NCI-H526 (cell line): ENCODE results near the gene LOC128125822.

Source experiments
- DNase-seq, 2 experiments: peaks; one replicate each; lab custom pipeline; 2025; lab: John Stamatoyannopoulos, UW

The LOC128125822 gene

DNA sequence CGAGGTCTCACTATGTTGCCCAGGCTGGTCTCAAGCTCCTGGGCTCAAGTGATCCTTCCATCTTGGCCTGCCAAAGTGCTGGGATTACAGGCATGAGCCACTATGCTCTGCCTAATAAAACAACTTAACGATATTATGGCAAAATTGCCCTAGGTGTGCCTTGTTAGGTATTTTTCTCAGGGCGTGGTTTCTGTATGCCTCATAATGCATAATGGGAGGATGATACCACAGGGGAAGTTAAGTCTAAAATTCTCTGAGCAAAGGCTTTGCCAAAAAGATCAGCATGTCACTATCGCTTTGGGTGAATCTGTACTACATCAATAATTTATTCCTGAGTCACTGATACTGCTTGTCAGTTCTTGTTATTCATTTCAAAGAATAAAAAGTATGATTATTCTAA is 15.9 kb upstream of the LOC128125822 start:
- no peak for DNase-seq

DNA sequence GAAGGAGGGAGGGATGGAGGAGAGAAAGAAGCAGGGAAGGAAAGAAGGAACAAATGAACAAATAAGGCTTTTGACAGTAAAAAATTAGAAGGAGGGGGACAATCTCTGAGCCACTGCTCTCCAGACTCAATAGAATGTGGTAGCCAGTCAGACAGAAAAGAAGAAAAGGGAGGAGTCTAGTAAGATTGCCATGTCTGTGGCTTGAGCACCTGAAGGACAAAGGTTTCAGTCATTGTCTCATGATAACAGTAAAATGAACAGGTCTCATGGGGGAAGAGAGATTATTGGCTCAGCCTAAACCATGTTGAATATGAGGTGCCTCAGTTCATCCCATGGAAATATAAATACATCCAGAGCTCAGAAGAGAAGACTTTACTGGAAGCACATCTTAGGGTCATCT is 14.0 kb upstream of the LOC128125822 start:
- no peak for DNase-seq

DNA sequence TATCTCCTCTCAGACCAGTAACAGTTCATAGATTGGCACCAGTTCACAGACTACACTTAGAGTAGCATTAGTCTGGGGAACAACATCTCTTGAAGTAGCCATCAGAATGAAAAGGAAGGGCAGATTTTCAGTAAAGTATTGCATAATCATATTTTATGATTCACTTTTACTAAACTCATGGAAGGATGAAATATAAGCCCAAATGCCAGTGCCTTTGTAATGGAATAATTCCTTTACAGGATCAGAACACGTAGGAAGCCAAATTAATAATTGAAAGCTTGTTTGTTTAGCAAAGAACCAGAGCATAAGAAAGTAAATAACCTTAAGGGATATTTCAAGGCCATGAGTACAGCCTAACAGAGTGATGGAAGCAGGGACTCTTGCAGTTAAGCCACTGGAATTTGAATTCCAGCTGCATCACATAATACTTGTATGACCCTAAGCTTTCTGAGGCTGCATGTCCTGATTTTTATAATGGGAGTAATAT is 11.4 kb upstream of the LOC128125822 start:
- DNase-seq, result no peak

DNA sequence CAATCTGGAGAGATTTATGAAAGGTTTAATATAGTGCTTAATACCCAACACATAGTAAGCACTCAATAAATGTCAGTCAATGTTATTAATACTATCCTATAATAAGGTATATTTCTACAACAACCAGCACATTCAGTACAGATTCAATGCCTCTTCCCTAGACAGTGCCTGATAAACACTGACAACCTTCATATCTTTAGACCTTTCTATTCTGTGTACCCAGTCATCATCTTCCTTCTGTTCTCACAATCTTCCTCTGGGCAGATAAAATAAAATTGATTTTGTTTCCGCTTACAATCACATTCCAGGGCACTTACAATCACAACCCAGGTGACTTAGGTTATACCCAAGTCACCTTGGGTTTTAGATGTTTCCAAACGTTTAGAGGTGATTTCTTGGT is 11.0 kb upstream of the LOC128125822 start:
- no peak for DNase-seq

DNA sequence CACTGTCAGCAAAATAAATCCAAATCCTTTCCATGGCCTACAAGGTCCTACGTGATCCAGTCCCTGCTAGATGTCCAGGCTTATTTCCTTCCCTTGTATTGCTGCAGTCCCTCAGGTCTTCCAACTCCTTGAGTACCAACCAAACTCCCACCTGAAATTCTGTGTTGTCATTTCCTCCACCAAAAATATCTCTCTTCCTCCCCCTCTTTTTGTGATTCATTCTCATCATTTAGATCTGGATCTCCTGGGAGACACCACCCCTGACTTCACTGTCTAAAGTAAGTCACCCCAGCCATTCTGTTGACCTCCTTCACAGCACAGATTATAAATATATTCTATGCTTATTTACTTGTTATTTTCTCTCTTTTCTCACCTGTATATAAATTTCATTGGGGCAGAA is 9.0 kb upstream of the LOC128125822 start:
- no peak for DNase-seq

DNA sequence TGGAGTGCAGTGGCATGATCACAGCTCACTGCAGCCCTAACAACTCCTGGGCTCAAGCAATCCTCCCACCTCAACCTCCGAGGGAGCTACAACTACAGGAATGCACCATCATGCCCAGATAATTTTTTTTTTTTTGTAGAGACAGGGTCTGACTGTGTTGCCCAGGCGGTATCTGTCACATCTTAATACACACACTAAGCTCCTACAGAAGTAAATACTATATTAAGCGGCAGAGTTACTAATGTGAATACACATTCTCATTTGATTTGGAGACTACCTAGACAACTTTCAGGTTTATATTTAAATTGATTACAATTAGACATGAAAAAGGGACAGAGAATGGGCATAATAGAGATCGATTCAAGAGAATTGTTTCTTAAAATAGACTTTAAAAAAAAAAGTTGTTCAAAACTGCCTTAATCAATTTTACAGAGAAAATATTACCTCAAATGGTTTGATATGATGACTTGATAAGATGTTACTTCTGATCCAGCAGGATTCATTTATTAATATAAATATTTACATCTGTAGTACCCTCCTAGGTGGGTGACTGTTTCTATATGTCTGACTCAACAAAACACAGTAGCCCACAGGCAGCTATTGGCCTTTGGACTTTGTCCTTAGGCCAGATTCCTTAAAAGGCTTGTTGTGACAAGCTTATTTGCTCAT is 7.1 kb upstream of the LOC128125822 start:
- DNase-seq, result peak in 1 of 2 experiments; percentile 35

DNA sequence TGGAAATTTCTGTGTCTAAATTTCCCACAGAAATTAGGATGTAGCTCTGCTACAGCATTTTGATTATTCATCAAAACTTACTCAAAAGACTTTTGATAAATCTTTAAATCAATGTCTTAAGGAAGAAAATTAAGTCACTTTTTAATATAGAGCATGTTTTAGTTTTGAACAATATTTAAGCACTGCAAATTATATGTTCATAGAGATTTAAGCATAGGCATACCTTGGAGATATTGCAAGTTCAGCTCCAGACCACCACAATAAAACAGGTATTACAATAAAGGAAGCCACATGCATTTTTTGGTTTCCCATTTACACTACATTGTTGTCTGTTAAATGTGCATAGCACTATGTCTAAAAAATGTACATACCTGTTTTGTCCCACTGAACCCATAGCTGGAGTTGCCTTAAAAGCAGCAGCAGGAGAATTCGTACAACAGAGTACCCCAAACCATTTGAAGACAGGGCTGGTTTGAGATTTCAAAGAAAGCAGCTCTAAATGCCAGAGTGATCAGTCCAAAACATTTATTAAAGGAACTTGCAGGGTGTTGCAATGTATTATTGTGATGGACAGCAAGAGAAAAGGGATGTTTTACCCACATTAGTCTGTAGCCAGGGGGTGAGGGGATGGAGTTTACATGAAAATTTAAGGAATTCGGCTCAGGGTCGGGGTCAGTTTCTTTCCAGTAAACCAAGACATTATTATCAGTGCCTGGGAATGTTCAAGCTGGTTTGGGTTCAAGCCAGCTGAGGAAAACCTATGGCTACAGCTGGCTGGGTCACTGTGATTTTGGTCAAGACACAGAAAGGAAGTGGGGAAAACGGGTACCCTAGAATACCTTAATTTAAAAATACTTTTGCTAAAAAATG is 6.3 kb upstream of the LOC128125822 start:
- DNase-seq, result no peak

DNA sequence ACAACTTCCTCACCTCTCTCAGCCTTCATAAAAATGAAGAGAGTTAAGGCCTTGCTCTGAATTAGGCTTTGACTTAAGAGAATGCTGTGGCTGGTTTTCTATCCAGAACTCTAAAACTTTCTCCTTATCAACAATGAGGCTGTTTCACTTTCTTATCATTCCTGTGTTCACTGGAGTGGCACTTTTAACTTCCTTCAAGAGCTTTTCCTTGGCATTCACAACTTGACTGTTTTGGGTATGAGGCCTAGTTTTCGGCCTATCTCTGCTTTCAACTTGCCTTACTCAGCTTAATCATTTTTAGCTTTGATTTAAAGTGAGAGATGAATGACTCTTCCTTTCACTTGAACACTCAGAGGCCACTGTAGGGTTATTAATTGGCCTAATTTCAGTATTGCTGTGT is 4.3 kb upstream of the LOC128125822 start:
- no peak for DNase-seq

DNA sequence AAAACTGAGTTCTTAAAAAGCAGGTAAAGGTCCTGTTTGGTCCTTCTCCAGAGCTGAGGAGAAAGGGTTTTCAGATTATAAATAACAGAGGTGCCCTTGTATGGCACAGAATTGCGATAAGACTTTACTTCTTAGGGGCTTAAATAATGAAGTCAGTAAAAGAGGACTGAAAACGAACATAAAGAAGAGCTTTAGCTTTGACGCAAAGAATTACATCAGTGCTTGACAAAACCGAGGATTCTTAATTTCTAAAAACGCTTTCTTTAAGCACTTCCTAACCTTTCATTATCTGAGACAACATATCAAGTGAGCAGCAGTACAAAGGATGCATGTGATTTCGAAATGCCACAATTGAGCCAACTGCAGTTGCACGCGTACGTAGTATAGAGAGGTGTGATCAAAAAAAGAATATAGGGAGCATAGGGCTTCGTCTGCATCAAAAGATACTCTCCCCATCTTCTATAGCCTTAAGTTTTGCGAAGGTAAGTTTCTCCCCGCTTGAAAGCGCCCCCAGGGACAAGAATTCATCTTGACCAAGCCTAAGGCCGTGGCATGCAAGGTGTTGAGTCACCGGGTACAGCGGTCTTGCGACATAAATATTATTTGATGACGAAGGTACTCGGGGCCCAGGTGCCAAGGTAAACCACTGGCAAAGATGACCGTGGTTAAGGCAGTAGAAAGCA is 778 bp upstream of the LOC128125822 start:
- DNase-seq, result peak in 1 of 2 experiments; percentile 56

DNA sequence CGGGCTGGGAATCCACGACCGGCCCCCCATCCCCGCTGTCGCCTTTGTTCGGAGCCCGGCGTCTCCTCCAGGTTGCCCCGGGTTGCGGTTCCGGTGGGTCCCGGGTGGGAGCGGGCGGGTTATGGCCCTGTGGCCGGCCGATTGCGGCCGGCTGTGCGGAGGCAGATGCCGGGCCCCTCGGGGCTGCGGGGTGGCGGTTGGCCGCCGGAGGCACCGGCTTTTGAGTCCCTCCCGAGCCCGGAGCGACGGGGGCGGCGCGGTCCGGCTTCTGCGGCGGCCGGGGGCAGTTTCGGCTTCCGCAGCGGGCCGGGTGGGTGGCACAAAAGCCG is 431 bp downstream of the LOC128125822 start:
- no peak for DNase-seq

DNA sequence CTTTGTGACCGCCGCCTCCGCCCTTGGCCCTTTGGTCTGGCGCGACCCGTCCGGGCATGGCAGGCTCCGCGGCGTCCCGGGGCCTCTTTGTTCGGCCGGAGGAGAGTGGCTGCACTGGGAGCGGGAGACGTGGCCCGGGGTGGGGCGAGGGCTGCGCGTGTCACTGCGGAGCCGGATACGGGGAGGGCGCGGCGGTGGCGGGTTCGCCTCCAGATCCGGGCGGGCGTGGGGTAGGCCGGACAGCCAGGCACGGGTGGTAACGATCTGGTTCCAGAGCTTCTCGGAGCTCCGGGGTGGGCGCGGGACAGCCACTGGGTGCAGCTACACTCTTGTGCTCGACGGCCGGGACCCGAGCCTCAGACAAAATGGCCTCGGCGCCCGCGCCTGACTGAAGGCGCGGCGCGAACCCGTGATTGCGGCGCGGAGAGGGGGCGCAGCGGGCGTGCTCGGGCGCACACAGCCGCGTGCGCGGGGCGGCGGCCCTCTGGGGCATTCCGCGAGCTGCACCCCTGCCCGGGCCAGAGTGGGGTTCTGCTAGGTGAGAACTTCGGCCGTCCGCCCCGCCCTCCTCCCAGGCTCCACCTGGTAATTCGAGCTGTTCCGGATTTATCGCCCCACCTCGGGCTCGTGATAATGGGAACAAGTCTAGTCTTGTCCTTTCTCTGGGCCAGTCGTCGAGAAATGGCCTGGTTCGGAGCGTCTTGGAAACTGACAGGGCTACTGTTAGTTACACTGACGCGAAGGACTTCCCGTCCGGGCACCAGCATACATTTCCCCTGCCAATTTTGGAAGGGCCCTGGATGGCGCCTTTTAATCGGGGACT is 1.0 kb downstream of the LOC128125822 start:
- peak; percentile 84 for DNase-seq

DNA sequence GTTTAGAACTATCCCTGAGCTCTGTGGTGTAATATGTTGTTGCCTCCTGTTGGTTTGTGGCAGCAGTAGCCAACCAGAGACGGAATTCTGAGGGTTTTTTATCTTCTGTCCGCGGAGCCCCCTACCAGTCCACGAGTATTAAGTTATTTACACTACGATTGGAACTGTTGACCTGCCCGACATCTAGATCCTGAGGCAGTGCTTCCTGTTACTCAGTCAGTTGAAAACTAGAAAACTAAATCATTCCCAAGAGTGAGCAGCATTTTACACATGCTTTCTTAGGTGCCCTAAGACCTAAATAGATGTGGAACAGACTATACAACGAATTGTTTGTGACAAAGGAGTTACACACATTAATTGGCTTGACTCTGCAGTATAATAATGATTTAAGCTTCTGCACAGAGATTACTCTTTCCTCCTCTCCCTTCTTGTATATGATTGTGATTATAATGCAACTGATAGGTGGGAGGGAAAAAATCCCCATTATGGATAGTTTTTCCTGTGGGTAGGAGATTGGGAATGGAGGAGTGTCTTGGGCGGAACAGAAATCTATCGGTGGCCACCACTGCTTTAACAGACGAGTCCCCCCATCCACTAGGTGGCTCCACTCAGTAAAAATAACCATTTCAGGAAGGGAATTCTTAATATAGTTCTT is 1.7 kb downstream of the LOC128125822 start:
- peak; percentile 52 to 71 for DNase-seq

DNA sequence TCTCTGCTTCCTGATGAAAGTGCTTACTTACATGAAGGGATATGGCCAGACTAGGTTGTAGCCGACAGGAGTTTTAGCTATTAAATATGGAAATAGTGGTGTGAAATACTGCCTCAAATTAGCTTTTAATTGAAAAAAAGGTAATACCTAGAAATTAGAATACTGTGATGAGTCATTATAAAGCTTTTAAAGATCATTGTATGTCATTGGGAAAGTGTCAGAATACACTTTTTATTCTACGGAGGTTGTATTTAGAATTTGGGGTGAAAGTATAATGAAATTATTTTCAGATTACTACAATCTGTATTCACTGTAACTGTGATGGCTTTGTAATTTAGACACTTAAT is 2.2 kb downstream of the LOC128125822 start:
- DNase-seq, result no peak

DNA sequence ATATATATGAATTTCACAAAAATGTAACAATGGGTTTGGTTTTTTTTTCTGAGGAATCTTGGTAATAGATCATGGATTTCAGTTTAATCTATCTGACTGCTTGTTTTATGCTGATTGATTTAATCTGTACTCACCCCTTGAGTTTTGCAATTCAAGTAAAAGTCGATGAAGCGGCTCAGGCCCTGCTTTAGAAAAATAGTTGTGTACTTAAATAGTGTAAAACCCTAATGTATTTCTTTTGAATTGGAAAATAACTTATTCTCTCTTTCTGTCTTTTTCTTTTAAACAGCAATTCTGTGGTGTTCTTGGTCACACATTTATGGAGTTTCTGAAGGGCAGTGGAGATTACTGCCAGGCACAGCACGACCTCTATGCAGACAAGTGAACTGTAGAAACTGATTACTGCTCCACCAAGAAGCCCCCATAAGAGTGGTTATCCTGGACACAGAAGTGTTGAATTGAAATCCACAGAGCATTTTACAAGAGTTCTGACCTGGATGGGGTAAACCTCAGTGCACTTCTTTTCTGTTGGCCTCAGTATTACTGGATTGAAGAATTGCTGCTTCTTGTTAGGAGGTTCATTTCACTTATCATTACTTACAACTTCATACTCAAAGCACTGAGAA is 4.0 kb downstream of the LOC128125822 start:
- no peak for DNase-seq

DNA sequence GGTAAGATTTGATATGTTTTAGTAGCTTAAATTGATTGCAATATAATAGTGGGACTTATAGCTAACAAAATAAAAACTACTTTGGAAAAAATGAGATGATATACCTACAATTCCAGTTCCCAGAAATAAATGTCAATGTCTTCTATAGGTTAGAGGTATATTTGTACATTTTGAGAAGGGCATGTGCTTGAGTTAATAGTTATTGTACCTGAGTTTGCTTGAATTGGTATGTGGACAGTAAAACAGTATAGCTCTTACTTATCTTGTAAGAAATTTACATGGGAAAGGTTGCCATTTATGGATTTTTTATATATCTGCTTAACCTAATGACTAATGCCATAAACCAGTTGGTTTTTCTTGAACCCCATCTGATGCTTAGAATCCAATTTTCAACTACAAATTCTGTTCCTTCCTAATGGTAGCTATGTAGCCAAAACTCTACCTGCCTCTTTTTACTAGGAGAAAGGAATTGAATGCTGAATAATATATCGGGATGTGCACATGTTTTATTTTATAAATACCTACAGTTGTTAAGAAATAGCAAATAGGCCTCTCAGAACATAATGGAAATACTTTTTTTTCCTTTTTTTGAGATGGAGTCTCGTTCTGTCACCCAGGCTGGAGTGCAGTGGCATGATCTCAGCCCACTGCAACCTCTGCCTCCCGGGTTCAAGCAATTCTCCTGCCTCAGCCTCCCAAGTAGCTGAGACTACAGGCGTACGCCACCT is 4.9 kb downstream of the LOC128125822 start:
- DNase-seq, result no peak

DNA sequence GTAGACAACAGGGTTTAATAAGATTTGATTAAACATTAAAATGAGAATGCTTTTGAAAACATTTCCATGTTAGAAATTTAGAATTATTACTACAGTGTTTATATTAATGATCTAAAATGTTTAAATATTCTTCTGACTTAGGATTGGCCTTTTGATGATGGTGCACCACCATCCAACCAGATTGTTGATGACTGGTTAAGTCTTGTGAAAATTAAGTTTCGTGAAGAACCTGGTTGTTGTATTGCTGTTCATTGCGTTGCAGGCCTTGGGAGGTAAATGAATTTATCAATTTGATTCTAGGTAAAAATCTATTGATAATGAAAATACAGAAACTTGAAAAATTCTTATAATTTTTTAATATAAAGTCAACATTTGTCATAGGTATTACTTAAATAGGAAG is 6.5 kb downstream of the LOC128125822 start:
- DNase-seq, result no peak

DNA sequence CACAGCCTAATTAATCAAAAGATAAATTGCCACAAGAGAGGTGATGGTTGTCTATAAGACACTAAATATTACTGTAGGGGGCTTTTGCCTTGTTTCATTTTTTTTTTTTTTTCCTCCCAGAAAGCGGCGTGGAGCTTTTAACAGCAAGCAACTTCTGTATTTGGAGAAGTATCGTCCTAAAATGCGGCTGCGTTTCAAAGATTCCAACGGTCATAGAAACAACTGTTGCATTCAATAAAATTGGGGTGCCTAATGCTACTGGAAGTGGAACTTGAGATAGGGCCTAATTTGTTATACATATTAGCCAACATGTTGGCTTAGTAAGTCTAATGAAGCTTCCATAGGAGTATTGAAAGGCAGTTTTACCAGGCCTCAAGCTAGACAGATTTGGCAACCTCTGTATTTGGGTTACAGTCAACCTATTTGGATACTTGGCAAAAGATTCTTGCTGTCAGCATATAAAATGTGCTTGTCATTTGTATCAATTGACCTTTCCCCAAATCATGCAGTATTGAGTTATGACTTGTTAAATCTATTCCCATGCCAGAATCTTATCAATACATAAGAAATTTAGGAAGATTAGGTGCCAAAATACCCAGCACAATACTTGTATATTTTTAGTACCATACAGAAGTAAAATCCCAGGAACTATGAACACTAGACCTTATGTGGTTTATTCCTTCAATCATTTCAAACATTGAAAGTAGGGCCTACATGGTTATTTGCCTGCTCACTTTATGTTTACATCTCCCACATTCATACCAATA is 7.8 kb downstream of the LOC128125822 start:
- no peak for DNase-seq

DNA sequence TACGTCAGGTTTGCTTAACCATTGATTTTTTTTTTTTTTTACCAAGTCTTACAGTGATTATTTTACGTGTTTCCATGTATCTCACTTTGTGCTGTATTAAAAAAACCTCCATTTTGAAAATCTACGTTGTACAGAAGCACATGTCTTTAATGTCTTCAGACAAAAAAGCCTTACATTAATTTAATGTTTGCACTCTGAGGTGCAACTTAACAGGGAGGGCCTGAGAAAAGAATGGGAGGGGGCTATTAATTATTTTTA is 8.4 kb downstream of the LOC128125822 start:
- DNase-seq, result no peak

DNA sequence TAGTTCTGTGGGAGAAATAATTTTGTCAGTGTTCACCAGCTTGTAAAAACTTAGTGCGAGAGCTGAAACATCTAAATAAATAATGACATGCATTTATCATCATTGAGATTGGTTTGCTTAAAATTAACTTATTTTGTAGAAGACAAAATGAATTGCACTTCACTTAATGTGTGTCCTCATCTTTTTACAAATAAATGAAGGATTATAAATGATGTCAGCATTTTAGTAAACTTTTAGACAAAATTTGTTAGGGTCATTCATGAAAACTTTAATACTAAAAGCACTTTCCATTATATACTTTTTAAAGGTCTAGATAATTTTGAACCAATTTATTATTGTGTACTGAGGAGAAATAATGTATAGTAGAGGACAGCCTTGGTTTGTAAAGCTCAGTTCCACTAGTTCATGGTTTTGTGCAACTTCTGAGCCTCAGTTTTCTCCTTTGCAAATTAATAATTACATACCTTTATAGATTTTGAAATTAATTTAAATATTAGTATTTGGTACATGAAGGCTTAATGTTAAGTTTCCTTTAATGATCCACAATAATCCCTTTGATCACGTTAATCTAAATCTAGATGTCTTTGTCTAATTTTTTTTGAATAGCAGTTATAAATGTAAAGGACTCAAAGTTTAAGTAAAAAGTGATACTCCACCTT is 9.2 kb downstream of the LOC128125822 start:
- no peak for DNase-seq
